NT2/D1 (cell line): ENCODE results near the gene INO80D.

Source experiments
- DNase-seq: peaks from one replicate; pipeline ENCODE4 v3.0.0-alpha.2; 2011; ENCODE audit warnings: low read depth, low spot score
- H3K27me3 ChIP-seq: 2 replicates; pipeline ENCODE4 v1.6.0; 2011; ENCODE audit warnings: mild to moderate bottlenecking; ENCODE audit not compliant: insufficient read length, insufficient read depth
- H3K36me3 ChIP-seq: 2 replicates; pipeline ENCODE4 v1.6.1; 2011; ENCODE audit warnings: mild to moderate bottlenecking, low read length, mixed read lengths; ENCODE audit not compliant: insufficient read depth, insufficient read length
- H3K4me1 ChIP-seq: 2 replicates; pipeline ENCODE4 v1.5.1; 2011; ENCODE audit not compliant: insufficient read depth, insufficient read length
- H3K4me3 ChIP-seq: 2 replicates; pipeline ENCODE4 v1.5.1; 2011; ENCODE audit warnings: low read depth; ENCODE audit not compliant: insufficient read length
- H3K9ac ChIP-seq: 2 replicates; pipeline ENCODE4 v1.6.0; 2011; ENCODE audit warnings: low read depth; ENCODE audit not compliant: insufficient read length
- H3K9me3 ChIP-seq: 2 replicates; pipeline ENCODE4 v1.5.1; 2011; ENCODE audit warnings: mild to moderate bottlenecking, low read length; ENCODE audit not compliant: insufficient read depth
- SUZ12 ChIP-seq: IDR thresholded peaks from 2 replicates; pipeline ENCODE4 v1.6.1; 2011; ENCODE audit not compliant: insufficient read length, insufficient read depth; ENCODE audit errors: extremely low read depth
- YY1 ChIP-seq: IDR thresholded peaks from 2 replicates; pipeline ENCODE4 v1.6.1; 2011; ENCODE audit not compliant: insufficient read length, insufficient read depth
- ZNF274 ChIP-seq: IDR thresholded peaks from 2 replicates; pipeline ENCODE4 v1.6.1; 2011; ENCODE audit warnings: mild to moderate bottlenecking, low read depth, low read length

The INO80D gene

GRCh38 chr2:206092297-206092696 is 6.3 kb upstream of the INO80D start:
- Histone ChIP-seq H3K36me3 (peaks cover 2% of the 10 kb centered on the region), H3K27me3 (no peaks in the 10 kb centered on the region), H3K9ac (no peak overlapping the region), H3K4me1 (no peaks in the 10 kb centered on the region), H3K4me3 (no peak overlapping the region), H3K9me3 (no peaks in the 10 kb centered on the region)
- TF ChIP-seq SUZ12 (no peak), YY1 (no peak), ZNF274 (no peak)
- no peak for DNase-seq

- no peak for TF ChIP-seq ZNF274
- no peaks in the 10 kb centered on the region for H3K9me3 ChIP-seq
- H3K27me3 ChIP-seq, result no peaks in the 10 kb centered on the region
- peaks cover 2% of the 10 kb centered on the region for H3K36me3 ChIP-seq
- H3K9ac ChIP-seq, result no peak overlapping the region
- H3K4me3 ChIP-seq, result no peak overlapping the region
- DNase-seq, result no peak
- H3K4me1 ChIP-seq, result no peaks in the 10 kb centered on the region
Observed at GRCh38 chr2:206088248-206088647, 2.3 kb upstream of the INO80D start.

GRCh38 chr2:206086716-206087350 is 859 bp upstream of the INO80D start:
- Histone ChIP-seq H3K4me3 (peak overlapping the region; percentile 72), H3K36me3 (peaks cover 2% of the 10 kb centered on the region), H3K9ac (peak overlapping the region; percentile 86), H3K4me1 (peaks cover 3% of the 10 kb centered on the region), H3K27me3 (no peaks in the 10 kb centered on the region), H3K9me3 (no peaks in the 10 kb centered on the region)
- no peak for DNase-seq
- no peak for TF ChIP-seq YY1
- TF ChIP-seq SUZ12, result no peak
- TF ChIP-seq ZNF274, result no peak

GRCh38 chr2:206084870-206085741 is 868 bp downstream of the INO80D start:
- peaks cover 7% of the 10 kb centered on the region for H3K27me3 ChIP-seq
- peaks cover 3% of the 10 kb centered on the region for H3K4me1 ChIP-seq
- peak overlapping the region; percentile 72 for H3K4me3 ChIP-seq
- TF ChIP-seq YY1 (no peak), ZNF274 (no peak), SUZ12 (no peak)
- H3K9me3 ChIP-seq, result peaks cover 7% of the 10 kb centered on the region; the same call in 1 of the 2 replicates
- DNase-seq, result no peak
- H3K36me3 ChIP-seq, result peaks cover 2% of the 10 kb centered on the region
- peak overlapping the region; percentile 86 for H3K9ac ChIP-seq

GRCh38 chr2:206084439-206084869 is 1.5 kb downstream of the INO80D start:
- peak; percentile 75 for DNase-seq
- peaks cover 7% of the 10 kb centered on the region; the same call in 1 of the 2 replicates for H3K9me3 ChIP-seq

GRCh38 chr2:206083602-206084438 is 2.2 kb downstream of the INO80D start:
- DNase-seq, result peak; percentile 89
- H3K9me3 ChIP-seq, result peaks cover 7% of the 10 kb centered on the region; the same call in 1 of the 2 replicates
- H3K4me1 ChIP-seq, result peaks cover 3% of the 10 kb centered on the region
- peak overlapping the region; percentile 86 for H3K9ac ChIP-seq
- TF ChIP-seq YY1 (no peak), SUZ12 (no peak), ZNF274 (no peak)
- H3K27me3 ChIP-seq, result peaks cover 7% of the 10 kb centered on the region
- peak overlapping the region; percentile 72 for H3K4me3 ChIP-seq
- no peaks in the 10 kb centered on the region for H3K36me3 ChIP-seq

More at GRCh38 chr2:206084439-206084869, 1.5 kb downstream of the INO80D start:
- no peaks in the 10 kb centered on the region for H3K36me3 ChIP-seq
- TF ChIP-seq SUZ12 (no peak), ZNF274 (no peak), YY1 (no peak)
- peaks cover 7% of the 10 kb centered on the region for H3K27me3 ChIP-seq
- H3K4me1 ChIP-seq, result peaks cover 3% of the 10 kb centered on the region
- peak overlapping the region; percentile 72 for H3K4me3 ChIP-seq
- peak overlapping the region; percentile 86 for H3K9ac ChIP-seq
